NCI-H460 (cell line): Measurements from ENCODE around the gene NID2. TPM values are rescaled to one million over a fixed set of nuclear protein-coding genes. Genes with fewer than 3 reads are reported as not detected.

ENCODE experiments used
- DNase-seq: peaks from one replicate; pipeline ENCODE4 v3.0.0-alpha.2; 2016; ENCODE audit warnings: low read depth; ENCODE audit errors: extremely low read depth
- total RNA-seq: library from RNA; depleted of rRNA; stranded (reverse); fragments of >200 nt; shearing (Covaris generic); gene quantifications from 2 replicates; pipeline ENCODE4 v1.2.3, GENCODE V29; 2014

The NID2 gene
- total RNA-seq, 1 experiment from 2014 or later, result 63.2 TPM

DNA sequence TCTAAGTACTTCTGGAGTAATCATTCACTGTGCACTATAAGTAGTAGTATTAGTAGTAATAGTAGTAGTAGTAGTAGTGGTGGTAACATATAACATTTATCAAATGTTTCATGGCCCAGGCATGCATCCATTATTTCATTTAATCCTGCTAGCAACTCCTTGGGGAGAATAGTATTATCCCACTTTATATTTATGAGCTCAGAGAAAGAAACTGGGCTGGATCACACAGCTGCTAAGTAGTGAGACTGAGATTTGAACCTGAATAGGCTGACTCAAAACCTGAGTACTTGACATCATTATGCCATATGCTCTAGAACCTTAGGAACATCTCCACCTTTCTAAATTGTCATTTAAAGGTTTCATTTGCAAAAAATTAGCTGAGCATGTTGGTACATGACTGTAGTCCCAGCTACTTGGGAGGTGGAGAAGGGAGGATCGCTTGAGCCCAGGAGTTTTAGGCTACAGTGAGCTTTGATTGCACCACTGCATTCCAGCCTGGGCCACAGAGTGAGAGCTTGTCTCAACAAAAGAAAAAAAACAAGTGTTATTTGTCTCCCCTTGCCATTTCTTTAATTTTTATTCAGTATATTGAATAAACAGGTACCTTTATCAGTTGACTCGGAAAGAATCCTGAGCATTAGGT is 11.4 kb upstream of the NID2 start:
- DNase-seq, result no peak

DNA sequence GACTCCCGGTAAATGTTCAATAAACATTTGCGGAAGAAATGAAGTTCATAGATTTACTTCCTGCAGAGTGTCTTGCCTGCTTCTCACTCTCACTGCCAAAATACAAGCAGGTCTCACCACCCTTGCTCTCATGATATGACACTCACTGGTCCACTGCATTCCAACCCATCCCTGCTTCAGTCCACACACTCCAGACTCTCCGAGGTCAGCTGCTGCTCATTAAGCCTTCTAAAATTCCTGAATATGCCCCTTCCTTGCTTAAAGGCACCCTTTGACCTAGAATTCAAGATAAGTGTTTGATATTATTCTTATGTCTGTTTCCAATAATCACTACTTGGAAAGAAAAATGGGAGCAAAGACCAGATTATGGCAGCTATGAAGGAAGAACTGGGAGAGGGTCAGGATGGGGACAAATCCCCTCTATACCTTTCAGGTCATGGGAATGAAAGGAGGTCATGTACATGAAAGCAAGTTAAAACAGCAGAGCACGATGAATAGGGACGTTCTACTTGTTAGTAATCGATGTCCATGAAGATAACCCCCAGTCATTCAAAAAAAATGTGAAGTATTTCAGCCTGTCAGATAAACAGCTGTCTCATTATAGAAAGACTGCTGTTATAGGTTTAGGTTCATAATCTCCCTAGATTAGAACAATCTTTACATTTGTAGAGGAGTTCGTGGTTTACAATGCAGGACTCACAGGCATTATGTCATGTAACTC is 10.5 kb upstream of the NID2 start:
- no peak for DNase-seq

DNA sequence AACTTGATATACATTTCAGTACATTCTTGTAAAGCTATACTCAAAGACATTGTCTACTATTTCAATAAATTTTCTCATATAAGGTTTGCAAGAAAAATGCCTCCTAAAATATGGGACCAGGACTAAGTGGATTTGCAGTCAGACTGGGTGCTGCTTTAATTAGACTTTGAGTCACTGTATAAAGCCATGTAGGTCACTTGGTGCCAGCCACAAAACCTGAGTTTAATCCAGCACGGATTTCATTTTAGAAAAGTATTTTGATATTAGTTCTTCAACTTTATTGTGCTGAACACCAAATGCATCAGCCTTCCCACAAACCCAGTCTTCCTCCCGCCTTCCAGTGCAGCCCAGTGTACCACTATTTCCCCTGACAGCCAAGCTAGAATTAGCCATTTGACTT is 9.9 kb upstream of the NID2 start:
- no peak for DNase-seq

DNA sequence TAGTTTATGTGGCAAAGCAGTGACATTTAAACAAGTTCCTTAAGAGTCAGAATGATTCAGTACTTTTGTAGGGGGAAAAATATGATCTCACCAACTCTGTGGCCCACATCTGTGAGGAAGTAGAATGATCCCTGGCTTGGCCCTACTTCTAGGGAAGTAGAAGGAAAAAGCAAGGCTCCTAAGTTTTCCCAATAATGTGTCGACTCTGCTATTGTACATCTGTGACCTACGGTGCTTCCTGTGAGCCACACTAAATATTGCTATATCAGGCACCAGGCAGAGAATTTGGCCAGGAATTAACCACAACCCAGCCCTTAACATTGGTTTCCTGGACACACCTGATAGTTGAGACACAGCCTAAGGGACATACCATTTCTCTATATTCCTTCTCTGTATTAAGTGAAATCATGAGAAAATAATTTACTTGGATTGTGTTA is 9.3 kb upstream of the NID2 start:
- no peak for DNase-seq

DNA sequence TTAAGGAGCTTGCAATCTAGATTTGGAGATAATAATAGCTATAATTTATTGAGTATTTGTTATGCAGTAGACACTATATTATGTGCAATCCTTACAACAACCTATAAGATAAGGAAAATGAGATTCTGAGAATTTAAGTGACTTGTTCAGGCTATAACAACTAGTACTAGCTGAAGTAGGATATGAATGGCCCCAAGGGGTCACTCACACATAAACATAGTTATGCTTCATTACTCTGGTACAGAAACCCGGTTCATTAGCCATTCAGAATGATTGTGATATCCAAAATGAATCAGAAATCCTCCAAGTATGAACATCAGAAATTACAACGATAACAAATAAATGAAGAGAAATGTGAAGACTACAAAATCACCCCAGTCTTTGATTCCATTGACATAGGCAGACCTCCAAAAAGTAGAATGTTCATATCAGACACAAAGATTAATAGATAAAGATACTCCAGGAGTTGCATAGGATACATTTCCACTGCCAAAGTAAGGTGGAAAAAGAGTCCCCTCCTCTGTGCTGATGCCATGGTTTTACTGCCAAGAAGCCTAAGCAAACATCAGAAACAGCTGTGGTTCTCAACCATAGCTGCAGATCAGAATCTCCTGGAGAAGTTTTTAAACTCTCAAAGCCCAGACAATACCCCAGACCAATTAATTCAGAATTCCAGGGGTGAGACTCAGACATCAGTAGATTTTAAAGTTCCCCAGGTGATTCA is 8.6 kb upstream of the NID2 start:
- no peak for DNase-seq

DNA sequence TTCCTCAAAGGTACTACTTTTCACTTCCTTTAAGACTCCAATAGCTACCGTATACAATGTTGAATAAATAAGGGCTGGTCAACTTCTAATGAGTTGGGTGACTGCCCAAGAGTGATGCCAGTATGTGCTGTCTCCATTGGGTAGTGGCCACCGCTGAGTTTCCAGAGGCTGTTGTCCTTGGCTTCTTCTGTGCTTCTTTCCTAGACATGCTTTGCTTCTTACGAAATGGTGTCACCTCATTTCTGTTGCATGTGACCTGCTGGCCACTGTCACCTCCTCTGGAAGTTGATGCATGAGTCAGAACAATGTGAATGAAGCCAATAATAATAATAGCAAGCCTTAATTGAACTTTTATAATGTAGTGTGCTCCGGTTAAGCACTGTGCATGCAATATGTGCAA is 7.5 kb upstream of the NID2 start:
- no peak for DNase-seq

DNA sequence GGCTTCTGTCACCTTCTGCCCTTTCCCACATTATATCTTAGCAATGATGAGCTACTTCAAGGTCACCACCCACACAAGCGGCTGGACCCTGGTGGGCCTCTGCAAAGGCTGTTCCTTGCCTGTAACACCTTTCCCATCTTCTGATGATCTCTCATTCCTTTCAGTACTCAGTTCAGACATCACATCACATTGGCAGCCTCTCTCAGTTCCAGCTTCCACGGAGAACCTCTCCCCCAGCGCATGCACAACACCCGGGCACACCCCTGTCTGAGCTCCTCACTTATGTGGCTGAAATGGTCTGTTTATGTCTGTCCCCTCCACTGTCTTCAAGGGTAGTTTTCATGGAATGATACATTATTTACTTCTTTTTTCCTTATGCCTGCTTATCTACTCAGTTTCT is 6.5 kb upstream of the NID2 start:
- no peak for DNase-seq

DNA sequence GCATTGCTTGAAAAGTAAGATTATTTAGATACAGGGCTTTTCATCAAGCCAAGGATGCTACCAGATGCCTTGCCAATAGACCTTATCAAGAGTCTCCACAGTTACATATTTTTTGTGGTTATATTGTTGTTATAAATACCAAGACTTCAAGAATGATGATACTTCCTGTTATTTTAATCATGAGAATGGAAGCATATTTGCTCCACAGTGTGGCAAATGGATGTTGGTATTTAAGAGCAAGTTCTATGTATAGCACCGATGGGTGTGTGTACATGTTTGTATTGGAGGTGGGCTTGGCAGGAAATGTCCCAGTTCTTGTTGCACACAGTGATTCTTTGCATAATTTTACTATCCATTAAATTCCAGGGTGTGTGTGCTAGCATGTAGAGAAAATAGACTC is 4.4 kb upstream of the NID2 start:
- no peak for DNase-seq

DNA sequence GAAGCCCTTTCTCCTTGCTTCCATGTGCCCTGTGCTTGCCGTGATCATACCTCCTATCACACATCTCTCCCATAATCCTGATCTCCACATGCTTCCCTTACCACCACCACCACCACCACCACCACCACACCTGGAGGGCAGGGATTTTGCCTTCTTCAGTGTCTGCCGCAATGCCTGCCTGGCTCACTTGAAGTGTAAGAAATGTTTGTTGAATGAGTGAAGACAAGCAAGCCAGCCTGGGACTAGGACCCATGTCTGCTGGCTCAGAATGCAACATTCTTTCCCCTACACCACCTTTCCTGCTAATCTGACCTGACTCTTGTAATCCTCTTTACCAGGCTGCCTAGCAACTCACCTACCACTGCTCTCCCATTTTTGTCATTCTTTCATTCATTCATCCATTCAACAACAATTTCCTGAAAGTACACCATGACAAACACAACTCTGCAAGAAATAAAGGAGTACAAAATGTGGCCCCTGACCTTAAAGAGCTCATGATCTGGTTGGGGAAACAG is 3.5 kb upstream of the NID2 start:
- DNase-seq, result no peak

DNA sequence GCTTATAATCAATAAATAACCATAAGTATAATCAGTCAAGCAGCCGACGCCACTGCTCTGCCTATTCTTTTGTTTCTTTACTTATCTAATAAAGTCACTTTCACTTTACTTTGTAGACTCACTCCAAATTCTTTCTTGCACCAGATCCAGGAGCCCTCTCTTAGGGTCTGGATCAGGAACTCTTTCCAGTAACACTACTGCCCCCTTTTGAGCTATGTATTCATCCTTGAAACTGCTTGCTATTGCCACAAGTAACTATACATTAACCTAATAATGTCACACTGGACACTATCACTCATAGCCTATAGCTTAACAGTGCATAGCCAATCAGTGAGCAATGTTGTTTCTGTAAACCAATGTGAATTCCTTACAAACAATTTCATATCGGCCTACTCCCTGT is 2.8 kb upstream of the NID2 start:
- no peak for DNase-seq

DNA sequence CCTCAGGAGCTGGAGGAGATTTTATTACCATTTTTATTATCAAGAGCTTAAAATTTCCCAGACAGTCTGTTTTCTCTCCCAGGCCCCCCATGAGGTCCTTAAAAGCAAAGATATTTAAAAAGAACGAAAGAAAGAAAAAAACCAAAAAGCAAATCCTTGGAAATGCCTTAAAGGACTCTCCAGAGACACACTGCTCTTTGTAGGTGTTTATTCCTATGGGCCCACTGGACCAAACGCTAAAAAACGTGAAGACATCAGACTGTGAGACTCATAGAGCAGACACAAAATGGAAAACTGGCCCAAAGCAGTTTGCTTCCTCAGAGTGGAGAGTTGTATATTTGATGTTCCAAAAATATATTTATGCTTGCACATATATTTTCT is 1.2 kb upstream of the NID2 start:
- no peak for DNase-seq

DNA sequence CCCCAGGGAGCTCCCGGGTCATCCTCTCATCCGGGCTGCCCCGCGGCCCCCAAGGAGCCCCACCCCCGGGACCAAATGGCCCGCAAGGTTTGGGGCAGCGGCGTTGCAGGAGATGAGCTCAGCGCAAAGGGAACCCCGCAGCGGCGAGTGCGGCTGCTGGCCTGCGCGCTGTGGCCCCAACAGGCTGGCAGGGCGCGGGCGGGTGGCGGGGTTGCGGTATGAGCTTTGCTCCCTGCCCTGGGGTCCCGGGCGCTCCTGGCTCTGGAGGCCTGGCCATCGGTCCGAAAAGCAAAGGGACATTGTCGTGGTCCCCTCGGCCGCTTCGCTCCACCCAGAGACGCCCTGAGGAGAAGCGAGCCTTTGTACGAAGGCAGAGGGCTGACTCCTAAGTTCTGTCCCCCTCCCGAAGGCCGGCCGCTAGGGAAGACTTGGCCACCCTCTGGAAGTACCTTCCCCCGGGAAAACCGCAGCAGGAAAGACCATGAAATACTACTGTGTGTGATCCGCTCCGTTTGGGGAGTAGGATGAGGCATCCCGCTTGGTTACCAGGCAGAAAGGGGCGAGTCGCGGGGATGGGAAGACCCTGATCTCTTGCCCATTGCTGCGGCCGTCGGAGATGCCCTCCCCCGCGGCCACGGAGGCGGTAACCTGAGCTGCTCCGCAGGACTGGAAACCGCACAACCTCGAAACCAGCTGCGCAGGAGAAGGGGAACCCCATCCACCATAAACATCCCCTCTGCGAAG is 620 bp upstream of the NID2 start:
- no peak for DNase-seq

DNA sequence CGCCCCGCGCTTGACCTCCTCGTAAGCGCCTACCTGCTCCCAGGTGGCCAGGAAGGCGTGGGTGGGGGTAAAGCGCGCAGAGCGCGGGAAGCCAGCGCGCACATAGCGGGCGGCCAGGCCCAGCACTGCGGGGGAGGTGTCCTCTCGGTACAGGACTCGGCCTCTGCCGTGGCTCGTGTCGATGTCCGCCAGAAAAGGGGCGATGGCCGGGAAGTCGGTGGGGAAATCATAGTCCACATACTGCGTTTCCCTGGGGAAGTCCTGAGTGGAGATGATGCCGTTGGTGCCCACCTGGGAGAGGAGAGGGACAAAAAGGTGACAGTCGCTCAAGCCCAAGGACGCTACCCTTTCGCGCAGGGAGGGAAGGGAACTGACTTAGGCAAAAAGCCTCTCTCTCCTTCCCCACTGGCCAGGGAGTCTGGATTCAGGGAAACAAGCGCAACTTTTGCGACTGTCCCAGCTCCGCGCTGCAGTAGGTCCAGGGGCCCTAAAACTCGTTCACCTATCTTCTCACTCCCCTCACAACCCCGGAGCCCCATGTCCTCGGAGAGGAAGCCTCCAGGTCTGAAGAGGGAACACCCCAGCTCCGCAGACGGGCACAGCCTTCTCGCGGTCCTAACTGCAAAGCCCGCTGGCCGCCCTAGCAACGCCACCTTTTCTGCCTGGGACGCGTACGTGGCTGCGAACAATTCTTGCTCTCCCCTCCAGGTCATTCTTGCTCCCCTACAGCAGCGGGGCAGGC is 815 bp downstream of the NID2 start:
- no peak for DNase-seq

DNA sequence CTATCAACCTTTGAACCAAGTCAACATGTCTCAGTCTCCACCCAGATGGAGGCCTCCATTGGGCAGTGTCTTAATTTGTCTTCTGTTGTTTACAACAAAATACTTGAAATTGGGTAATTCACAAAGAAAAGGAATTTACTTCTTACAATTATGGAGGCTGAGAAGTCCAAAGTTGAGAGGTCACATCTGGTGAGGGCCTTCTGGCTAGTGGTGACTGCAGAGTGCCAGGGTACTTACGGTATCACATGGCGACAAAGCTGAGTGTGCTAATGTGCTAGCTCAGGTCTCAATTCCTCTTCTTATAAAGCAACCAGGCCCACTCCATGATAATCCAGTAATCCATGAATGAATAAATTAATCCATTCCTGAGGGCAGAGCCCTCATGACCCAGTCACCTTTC is 4.7 kb downstream of the NID2 start:
- DNase-seq, result no peak

DNA sequence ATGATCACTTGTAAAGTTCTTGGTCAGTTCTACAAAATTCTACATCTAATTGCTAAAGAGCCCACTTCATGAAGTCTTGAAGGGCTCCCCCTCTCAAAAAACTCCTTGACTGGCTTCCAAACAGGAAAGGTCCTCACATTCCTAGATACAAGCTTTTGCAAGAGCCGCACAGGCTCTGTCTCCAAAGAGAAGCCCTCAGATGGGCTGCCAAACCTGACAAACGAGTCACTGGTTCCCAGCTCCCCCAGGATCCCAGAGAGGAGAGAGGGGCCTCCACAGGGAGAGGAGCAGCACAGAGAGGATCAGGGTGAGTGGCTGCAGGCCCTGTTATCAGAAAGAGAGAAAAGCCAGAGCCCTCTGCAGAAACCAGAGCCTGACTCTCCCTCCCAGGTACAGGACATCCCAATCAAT is 5.8 kb downstream of the NID2 start:
- DNase-seq, result no peak

DNA sequence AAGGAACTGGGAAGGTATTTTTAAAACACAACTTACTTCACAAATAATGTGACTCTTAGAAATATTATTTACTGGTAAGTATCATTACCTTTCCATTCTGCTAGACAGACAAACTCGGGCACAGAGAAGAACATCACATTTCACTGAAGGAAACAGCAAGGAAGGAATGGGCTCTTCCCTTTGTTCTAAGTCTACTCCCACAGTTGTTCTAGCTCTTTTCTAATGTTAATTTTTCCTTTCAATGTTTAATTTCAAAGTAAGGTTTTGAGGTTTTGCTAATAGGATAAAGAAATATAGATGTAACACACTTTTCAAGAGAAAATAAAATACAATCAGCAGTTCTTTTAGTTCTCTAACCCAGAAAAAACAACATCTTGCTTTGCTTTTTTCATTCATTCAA is 7.0 kb downstream of the NID2 start:
- no peak for DNase-seq

DNA sequence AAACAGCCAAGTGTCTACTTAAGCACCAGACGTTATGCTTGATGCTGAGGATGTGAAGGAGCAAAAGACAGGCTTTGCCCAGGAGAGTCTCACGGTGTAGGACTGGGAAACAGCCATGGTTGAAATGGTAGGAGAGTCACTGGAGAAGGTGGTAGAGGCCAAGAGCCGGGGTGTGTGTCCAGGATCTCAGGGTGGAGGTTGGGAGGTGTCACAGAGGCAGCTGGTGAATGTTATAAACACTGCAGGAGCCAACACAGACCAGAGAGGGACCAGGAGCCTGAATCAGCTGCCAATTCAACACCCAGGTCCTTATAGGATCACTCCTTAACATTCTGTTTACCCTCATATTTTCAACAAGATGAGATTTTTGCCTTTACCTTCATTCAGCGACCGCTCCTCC is 7.5 kb downstream of the NID2 start:
- no peak for DNase-seq

DNA sequence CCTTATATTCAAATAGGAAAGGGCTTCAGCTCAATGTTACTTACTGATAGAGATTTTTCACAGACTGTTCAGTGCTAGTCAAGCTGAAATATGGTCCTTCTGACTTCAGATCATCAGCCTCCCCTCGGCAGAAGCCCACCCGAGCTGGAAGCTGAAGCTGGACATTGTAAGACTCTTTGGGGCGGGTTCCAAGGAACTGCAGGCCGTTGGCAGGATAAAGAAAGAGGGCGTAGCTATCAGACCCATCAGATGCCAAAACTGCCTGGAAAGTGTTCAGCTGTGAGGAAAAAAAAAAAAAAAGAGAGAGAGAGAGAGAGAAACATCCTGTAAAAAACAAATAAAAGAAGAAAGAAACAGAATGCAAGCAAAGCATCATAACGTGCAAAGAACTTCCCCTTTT is 8.8 kb downstream of the NID2 start:
- DNase-seq, result no peak

DNA sequence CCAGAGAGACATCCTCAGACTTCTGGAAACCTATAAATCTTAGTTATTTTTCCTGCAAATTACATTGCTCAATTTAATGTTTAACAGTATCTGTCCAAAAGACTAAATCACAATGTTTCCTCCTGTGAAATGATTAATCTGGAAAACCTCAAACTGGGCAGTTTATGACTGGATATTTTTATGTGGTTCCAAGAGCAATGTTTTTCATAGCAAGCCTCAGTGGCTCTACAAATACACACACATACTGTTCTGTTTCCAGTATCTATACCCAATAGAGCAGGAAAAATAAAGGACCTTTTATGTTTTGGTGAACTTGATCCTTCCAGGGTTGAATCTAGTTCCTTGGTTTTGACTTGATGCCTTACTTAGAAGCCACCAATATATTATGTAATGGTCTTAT is 9.2 kb downstream of the NID2 start:
- DNase-seq, result no peak

DNA sequence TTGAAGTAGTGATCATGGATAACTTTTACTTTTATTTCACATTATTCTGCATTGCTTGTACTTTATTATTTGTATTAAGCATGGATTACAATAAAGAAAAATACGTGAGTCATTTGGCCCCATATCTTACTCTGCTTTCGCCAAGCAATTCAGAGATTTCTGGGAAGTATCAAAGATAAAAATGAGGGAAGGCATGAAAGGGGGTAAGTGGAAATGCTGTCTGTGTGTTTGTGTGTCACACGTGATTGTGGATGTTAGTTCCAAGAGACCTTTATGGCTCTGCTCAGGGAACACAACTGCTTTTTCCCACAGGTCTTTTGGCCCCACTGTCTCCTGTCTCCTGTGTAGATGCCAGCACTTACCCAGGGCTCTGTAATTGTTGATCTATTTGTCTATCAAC is 10.5 kb downstream of the NID2 start:
- no peak for DNase-seq
